Measurements from ENCODE around the gene CYP24A1.

- no peak for TF ChIP-seq EZH2phosphoT487 (IDR thresholded peaks at IDR 0.05; ENCODE audit: insufficient read depth, low read depth)
- TF ChIP-seq EZH2 (IDR thresholded peaks at IDR 0.05; ENCODE audit: insufficient read depth, poor library complexity, severe bottlenecking) = no peak
These were observed 24.1 kb upstream of the CYP24A1 start for GRCh38 chr20:54197621-54198604.
